Fibroblast of skin of abdomen (primary cell): Measurements from ENCODE around the gene DOCK3.
A peak's percentile ranks its signal among the peaks of the same experiment; 100 is the strongest.
"Not testable (repeated sequence)": the region's sequence is repeated elsewhere in the genome, so short reads cannot be mapped to it uniquely, and the experiment has no call there.

Experiments
- DNase-seq: peaks from one replicate; pipeline ENCODE4 v3.0.0-alpha.2; 2013

The DOCK3 gene

GRCh38 chr3:50995085-50995824 is 320.5 kb downstream of the DOCK3 start:
- DNase-seq, result no peak

GRCh38 chr3:51002495-51002894 is 327.8 kb downstream of the DOCK3 start:
- no peak for DNase-seq

- DNase-seq, result no peak
Observed at GRCh38 chr3:51004235-51004634, 329.5 kb downstream of the DOCK3 start.

GRCh38 chr3:51024121-51024520 is 349.4 kb downstream of the DOCK3 start:
- DNase-seq, result no peak

GRCh38 chr3:51024765-51025632 is 350.3 kb downstream of the DOCK3 start:
- no peak for DNase-seq

GRCh38 chr3:51031666-51032065 is 356.9 kb downstream of the DOCK3 start:
- DNase-seq, result no peak

GRCh38 chr3:51035630-51036029 is 360.9 kb downstream of the DOCK3 start:
- no peak for DNase-seq

GRCh38 chr3:51044982-51045381 is 370.3 kb downstream of the DOCK3 start:
- no peak for DNase-seq

- no peak for DNase-seq
Observed at GRCh38 chr3:51052562-51052961, 377.8 kb downstream of the DOCK3 start.

GRCh38 chr3:51057121-51057520 is 382.4 kb downstream of the DOCK3 start:
- no peak for DNase-seq

GRCh38 chr3:51063053-51063452 is 388.3 kb downstream of the DOCK3 start:
- DNase-seq, result no peak

GRCh38 chr3:51075221-51075775 is 400.6 kb downstream of the DOCK3 start:
- no peak for DNase-seq

- no peak for DNase-seq
Observed at GRCh38 chr3:51082363-51082762, 407.6 kb downstream of the DOCK3 start.

GRCh38 chr3:51083490-51083889 is 408.8 kb downstream of the DOCK3 start:
- DNase-seq, result no peak

- not testable (repeated sequence) for DNase-seq
Observed at GRCh38 chr3:51092141-51092540, 417.4 kb downstream of the DOCK3 start.

- not testable (repeated sequence) for DNase-seq
Observed at GRCh38 chr3:51094838-51095237, 420.1 kb downstream of the DOCK3 start.

- peak; percentile 28 for DNase-seq
Observed at GRCh38 chr3:51099794-51100535, 425.2 kb downstream of the DOCK3 start.

- DNase-seq, result no peak
Observed at GRCh38 chr3:51100536-51100851, 425.8 kb downstream of the DOCK3 start.

GRCh38 chr3:51102396-51102795 is 427.7 kb downstream of the DOCK3 start:
- DNase-seq, result no peak

- DNase-seq, result no peak
Observed at GRCh38 chr3:51106242-51106876, 431.6 kb downstream of the DOCK3 start.

GRCh38 chr3:51110586-51110985 is 435.9 kb downstream of the DOCK3 start:
- DNase-seq, result no peak

- DNase-seq, result no peak
Observed at GRCh38 chr3:51122944-51123343, 448.2 kb downstream of the DOCK3 start.
